Measurements from ENCODE around the gene RRM2.

GRCh38 chr2:10122500-10123280, at the start of gene RRM2:
- peak; percentile 91 for TF ChIP-seq POLR2A (IDR thresholded peaks at IDR 0.05; ENCODE audit: low read depth, low read length)
- TF ChIP-seq CTCF (conservative IDR thresholded peaks at IDR 0.05; ENCODE audit: low read depth, low read length), result no peak
- no peak for TF ChIP-seq NFE2L2 (IDR thresholded peaks at IDR 0.05; ENCODE audit: low read depth, low read length)
- no peak for TF ChIP-seq RAD21 (IDR thresholded peaks at IDR 0.05; ENCODE audit: low read length)
- TF ChIP-seq MAFK (IDR thresholded peaks at IDR 0.05; ENCODE audit: low read depth, low read length), result no peak
- TF ChIP-seq MAZ (IDR thresholded peaks at IDR 0.05; ENCODE audit: borderline replicate concordance, low read depth, low read length), result no peak; the same call in 1 of the 2 replicates
- no peak for TF ChIP-seq RFX5 (IDR thresholded peaks at IDR 0.05; ENCODE audit: low read depth, low read length)
- TF ChIP-seq USF2 (IDR thresholded peaks at IDR 0.05; ENCODE audit: low read depth, low read length), result no peak
- no peak for TF ChIP-seq BHLHE40 (IDR thresholded peaks at IDR 0.05; ENCODE audit: low read depth, low read length)
- no peak for TF ChIP-seq ELK1 (IDR thresholded peaks at IDR 0.05; ENCODE audit: borderline replicate concordance, low read depth, low read length)
